Gastrocnemius medialis (tissue), 4 donors: ENCODE measurements around the gene CNIH3. TPM values are rescaled to one million over a fixed set of nuclear protein-coding genes. Genes with fewer than 3 reads are reported as not detected.
"Not testable (repeated sequence)": the region's sequence is repeated elsewhere in the genome, so short reads cannot be mapped to it uniquely, and the experiment has no call there.

ENCODE experiments used
- ATAC-seq, 2 donors: fragments of 150-250 bp; one replicate each; pipeline ENCODE4 v1.9.1; 2016
- DNase-seq, 2 donors: peaks; one replicate each; pipeline ENCODE4 v3.0.0-alpha.2; 2019
- H3K27ac ChIP-seq, 4 donors: fragments of 200-600 bp; sonication (generic); 1 replicate in 1 of 4; 2 replicates in 3 of 4; pipeline ENCODE4 v1.5.1; 2016 to 2018; ENCODE audit warnings: mild to moderate bottlenecking in 2 of 4, moderate library complexity in 1 of 4
- H3K27me3 ChIP-seq, 3 donors: fragments of 200-600 bp; sonication (generic) in 2 of 3; 1 replicate in 1 of 3; 2 replicates in 2 of 3; pipeline versions ENCODE4 v1.5.1 to v1.6.0; 2016 to 2019; ENCODE audit warnings: mild to moderate bottlenecking in 1 of 3, moderate library complexity in 1 of 3
- H3K36me3 ChIP-seq, 2 donors: fragments of 200-600 bp; sonication (generic) in 1 of 2; one replicate each; pipeline ENCODE4 v1.5.1; 2017 to 2018
- H3K4me1 ChIP-seq, 2 donors: fragments of 200-600 bp; sonication (generic) in 1 of 2; one replicate each; pipeline ENCODE4 v1.5.1; 2016 to 2017; ENCODE audit warnings: mild to moderate bottlenecking in 2 of 2
- H3K4me3 ChIP-seq, 4 donors: fragments of 200-600 bp; sonication (generic) in 3 of 4; 1 replicate in 1 of 4; 2 replicates in 3 of 4; pipeline ENCODE4 v1.5.1; 2016 to 2019; ENCODE audit warnings: mild to moderate bottlenecking in 2 of 4
- H3K9me3 ChIP-seq, 3 donors: fragments of 200-600 bp; sonication (generic) in 2 of 3; 1 replicate in 1 of 3; 2 replicates in 2 of 3; pipeline ENCODE4 v1.5.1; 2016 to 2019
- POLR2A ChIP-seq, 2 donors: fragments of 450-650 bp; IDR thresholded peaks; one replicate each; pipeline ENCODE4 v1.6.1; 2017; ENCODE audit warnings: antibody characterized with exemption in 2 of 2, mild to moderate bottlenecking in 2 of 2, moderate library complexity in 2 of 2
- in situ Hi-C, 4 donors: fragments of 200-750 bp; cut with MboI; loops; one replicate each; pipeline versions ENCODE4 v1.15.0 to v1.8.0; 2017; ENCODE audit warnings: low sequenced_read_pairs in 4 of 4
- intact Hi-C: fragments of 100-400 bp; cut with DNase I; formaldehyde crosslinking; loops from one replicate; pipeline ENCODE4 v1.15.1; 2023; ENCODE audit warnings: low total_unique reads
- total RNA-seq, 4 donors: library from RNA; depleted of rRNA; stranded (reverse); fragments of >200 nt; gene quantifications; one replicate each; pipeline versions ENCODE4 v1.1.0 to v1.2.3, GENCODE V29; 2016
- TF ChIP-seq, protein P1 (sequence below), 5 experiments: fragments of 450-650 bp in 3 of 5; fragments of 200-600 bp in 2 of 5; sonication (generic) in 2 of 5; IDR thresholded peaks in 4 of 5; conservative IDR thresholded peaks in 1 of 5; 1 replicate in 4 of 5; 2 replicates in 1 of 5; pipeline ENCODE4 v1.5.1; 2016 to 2019; ENCODE audit warnings: antibody characterized with exemption in 5 of 5, mild to moderate bottlenecking in 3 of 5, moderate library complexity in 3 of 5

CNIH3 gene
- total RNA-seq, 4 donors from 2014 or later: 0.95 to 1.6 (median 1.5) TPM; not detected in 1

DNA sequence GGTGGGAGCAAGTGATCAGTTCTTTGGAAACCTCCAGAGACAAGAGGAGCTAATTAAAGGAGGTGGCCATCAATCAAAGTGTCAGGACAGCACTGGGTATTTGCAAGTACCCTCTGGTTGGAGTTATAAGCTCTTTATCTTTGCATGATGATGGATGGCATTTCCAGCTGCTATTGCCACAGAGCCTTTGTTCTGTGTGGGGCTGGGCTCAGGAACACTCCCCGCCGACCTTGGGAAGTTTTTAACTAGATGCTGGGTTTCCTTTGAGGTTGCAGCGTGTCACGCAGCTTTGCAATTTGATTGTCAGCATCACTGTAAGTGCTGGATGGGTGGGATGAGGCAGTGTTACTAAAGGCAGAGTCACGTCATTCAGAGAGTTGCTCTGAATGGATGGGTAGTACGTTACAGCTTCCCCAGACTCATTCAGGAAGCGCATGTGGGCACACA is 68.9 kb downstream of the CNIH3 start:
- H3K4me1 ChIP-seq: no peaks in the 10 kb centered on the region
- TF ChIP-seq POLR2A (IDR thresholded peaks at IDR 0.05): no peak
- TF ChIP-seq, protein P1, sequence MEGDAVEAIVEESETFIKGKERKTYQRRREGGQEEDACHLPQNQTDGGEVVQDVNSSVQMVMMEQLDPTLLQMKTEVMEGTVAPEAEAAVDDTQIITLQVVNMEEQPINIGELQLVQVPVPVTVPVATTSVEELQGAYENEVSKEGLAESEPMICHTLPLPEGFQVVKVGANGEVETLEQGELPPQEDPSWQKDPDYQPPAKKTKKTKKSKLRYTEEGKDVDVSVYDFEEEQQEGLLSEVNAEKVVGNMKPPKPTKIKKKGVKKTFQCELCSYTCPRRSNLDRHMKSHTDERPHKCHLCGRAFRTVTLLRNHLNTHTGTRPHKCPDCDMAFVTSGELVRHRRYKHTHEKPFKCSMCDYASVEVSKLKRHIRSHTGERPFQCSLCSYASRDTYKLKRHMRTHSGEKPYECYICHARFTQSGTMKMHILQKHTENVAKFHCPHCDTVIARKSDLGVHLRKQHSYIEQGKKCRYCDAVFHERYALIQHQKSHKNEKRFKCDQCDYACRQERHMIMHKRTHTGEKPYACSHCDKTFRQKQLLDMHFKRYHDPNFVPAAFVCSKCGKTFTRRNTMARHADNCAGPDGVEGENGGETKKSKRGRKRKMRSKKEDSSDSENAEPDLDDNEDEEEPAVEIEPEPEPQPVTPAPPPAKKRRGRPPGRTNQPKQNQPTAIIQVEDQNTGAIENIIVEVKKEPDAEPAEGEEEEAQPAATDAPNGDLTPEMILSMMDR (IDR thresholded peaks at IDR 0.05 in 4 of 5, conservative IDR thresholded peaks at IDR 0.05 in 1 of 5): no peak
- in situ Hi-C loops: no loop called here

DNA sequence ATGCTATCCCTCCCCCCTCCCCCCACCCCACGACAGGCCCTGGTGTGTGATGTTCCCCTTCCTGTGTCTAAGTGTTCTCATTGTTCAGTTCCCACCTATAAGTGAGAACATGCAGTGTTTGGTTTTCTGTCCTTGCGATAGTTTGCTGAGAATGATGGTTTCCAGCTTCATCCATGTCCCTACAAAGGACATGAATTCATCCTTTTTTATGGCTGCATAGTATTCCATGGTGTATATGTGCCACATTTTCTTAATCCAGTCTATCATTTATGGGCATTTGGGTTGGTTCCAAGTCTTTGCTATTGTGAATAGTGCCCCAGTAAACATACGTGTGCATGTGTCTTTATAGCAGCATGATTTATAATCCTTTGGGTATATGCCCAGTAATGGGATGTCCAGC is 70.0 kb downstream of the CNIH3 start:
- ATAC-seq, H3K9me3 ChIP-seq, H3K27ac ChIP-seq, H3K27me3 ChIP-seq, DNase-seq, H3K4me3 ChIP-seq, intact Hi-C loops, in situ Hi-C loops, H3K36me3 ChIP-seq, H3K4me1 ChIP-seq: not testable (repeated sequence)

More for the DNA sequence above, 68.9 kb downstream of the CNIH3 start:
- DNase-seq (no peak), ATAC-seq (no peak)
- Histone ChIP-seq H3K4me3 (no peak overlapping the region), H3K27ac (no peak overlapping the region), H3K9me3 (no peaks in the 10 kb centered on the region), H3K27me3 (no peaks in the 10 kb centered on the region), H3K36me3 (no peaks in the 10 kb centered on the region)
- intact Hi-C loops: no loop called here

- no peaks in the 10 kb centered on the region for H3K27me3 ChIP-seq
- no peaks in the 10 kb centered on the region for H3K9me3 ChIP-seq
- DNase-seq (no peak), ATAC-seq (no peak)
- intact Hi-C loops (no loop called here), in situ Hi-C loops (no loop called here)
- no peak overlapping the region for H3K27ac ChIP-seq
- no peak overlapping the region for H3K4me3 ChIP-seq
- TF ChIP-seq POLR2A (IDR thresholded peaks at IDR 0.05): no peak
- TF ChIP-seq, protein P1 (IDR thresholded peaks at IDR 0.05 in 4 of 5, conservative IDR thresholded peaks at IDR 0.05 in 1 of 5): no peak
- H3K36me3 ChIP-seq: no peaks in the 10 kb centered on the region
- no peaks in the 10 kb centered on the region for H3K4me1 ChIP-seq
These were observed 71.3 kb downstream of the CNIH3 start for GRCh38 chr1:224687465-224687864.

DNA sequence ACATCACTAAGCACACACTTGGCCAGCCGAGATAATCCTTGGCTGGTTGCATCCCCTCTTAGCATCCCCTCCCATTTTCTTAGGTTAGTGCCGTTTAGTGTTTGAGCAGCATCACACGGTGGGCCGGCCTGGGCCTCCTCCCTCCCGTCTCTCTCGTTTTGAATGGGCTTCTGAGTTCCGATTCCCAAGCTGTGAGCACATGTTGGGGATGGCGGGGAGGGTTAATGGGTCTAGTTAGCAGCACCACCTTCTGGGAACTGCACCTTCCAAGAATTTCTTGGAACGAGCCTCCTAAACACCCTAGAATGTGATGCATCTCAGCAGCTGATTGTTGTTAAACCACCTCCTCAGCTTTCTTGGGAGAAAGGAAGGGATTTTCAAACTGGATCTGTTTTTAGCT is 73.3 kb downstream of the CNIH3 start:
- TF ChIP-seq, protein P1 (IDR thresholded peaks at IDR 0.05 in 4 of 5, conservative IDR thresholded peaks at IDR 0.05 in 1 of 5): no peak
- TF ChIP-seq POLR2A (IDR thresholded peaks at IDR 0.05): no peak
- no peak overlapping the region for H3K4me3 ChIP-seq
- intact Hi-C loops (no loop called here), in situ Hi-C loops (no loop called here)
- no peak for DNase-seq
- H3K27me3 ChIP-seq: no peaks in the 10 kb centered on the region
- no peaks in the 10 kb centered on the region for H3K4me1 ChIP-seq
- H3K9me3 ChIP-seq: no peaks in the 10 kb centered on the region
- H3K27ac ChIP-seq: no peak overlapping the region
- H3K36me3 ChIP-seq: no peaks in the 10 kb centered on the region
- no peak for ATAC-seq

GRCh38 chr1:224690576-224690975 is 74.5 kb downstream of the CNIH3 start:
- intact Hi-C loops: no loop called here

More at GRCh38 chr1:224690576-224690975, 74.5 kb downstream of the CNIH3 start:
- Histone ChIP-seq H3K9me3 (no peaks in the 10 kb centered on the region), H3K4me3 (no peak overlapping the region), H3K4me1 (no peaks in the 10 kb centered on the region), H3K36me3 (no peaks in the 10 kb centered on the region), H3K27me3 (no peaks in the 10 kb centered on the region), H3K27ac (no peak overlapping the region)
- TF ChIP-seq POLR2A (IDR thresholded peaks at IDR 0.05): no peak
- TF ChIP-seq, protein P1 (IDR thresholded peaks at IDR 0.05 in 4 of 5, conservative IDR thresholded peaks at IDR 0.05 in 1 of 5): no peak
- DNase-seq: no peak
- in situ Hi-C loops: no loop called here
- no peak for ATAC-seq
